ENCODE measurements around the gene OLFML2B.

- TF ChIP-seq CTCF (IDR thresholded peaks at IDR 0.05), result peak; percentile 14 to 30 (median 22)
- TF ChIP-seq POLR2A (IDR thresholded peaks at IDR 0.05), result no peak
These were observed 17.0 kb upstream of the OLFML2B start for GRCh38 chr1:162040657-162041056.
